ENCODE results near the gene APBB3. TPM values are rescaled to one million over a fixed set of nuclear protein-coding genes. Genes with fewer than 3 reads are reported as not detected.

APBB3 gene
- total RNA-seq, 3 donors from 2014 or later (not counting 1 experiment from before 2014, with no cell fraction given) = 44.0 to 44.9 (median 44.4) TPM

DNA sequence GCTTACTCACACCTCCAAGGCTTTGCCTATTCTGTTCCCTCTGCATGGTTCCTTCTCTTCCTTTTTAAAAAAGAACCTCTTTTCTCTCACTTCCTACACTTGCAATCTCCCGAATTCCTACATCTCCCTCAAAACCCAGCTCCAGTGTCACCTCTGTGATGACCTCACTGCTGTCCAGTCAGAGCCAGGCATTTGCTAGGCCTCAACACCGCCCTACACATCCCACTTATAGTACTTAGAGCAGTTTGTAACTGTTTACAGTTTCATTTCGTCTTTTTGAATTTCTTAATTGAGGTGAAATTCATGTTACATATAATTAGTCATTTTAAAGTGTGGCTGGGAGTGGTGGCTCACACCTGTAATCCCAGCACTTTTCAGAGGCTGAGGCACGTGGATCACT is 37.7 kb upstream of the APBB3 start:
- no peak overlapping the region for H3K4me3 ChIP-seq (ENCODE audit: low read length)
- ATAC-seq (no peak), DNase-seq (no peak)
- no peaks in the 10 kb centered on the region for H3K36me3 Mint-ChIP-seq
- H3K4me1 Mint-ChIP-seq = no peaks in the 10 kb centered on the region
- H3K27me3 ChIP-seq (ENCODE audit: control insufficient read depth, insufficient read depth, low read length) = no peaks in the 10 kb centered on the region
- no peaks in the 10 kb centered on the region for H3K36me3 ChIP-seq (ENCODE audit: control insufficient read depth, insufficient read depth, low read length)
- no peaks in the 10 kb centered on the region for H3K9me3 Mint-ChIP-seq
- no peak for TF ChIP-seq CTCF (IDR thresholded peaks at IDR 0.05)
- 87% methylated on average over 2 of the region's 4 CpGs for WGBS (ENCODE audit: insufficient coverage)
- no peak overlapping the region for H3K27ac Mint-ChIP-seq
- intact Hi-C loops (cut with micrococcal nuclease) = no loop called here
- H3K4me1 ChIP-seq (ENCODE audit: control insufficient read depth, insufficient read depth, low read length) = no peaks in the 10 kb centered on the region
- H3K4me3 Mint-ChIP-seq = no peak overlapping the region
- H3K27ac ChIP-seq (ENCODE audit: low read length) = no peak overlapping the region
- peaks cover 0 to 2% of the 10 kb centered on the region in 2 donors for H3K27me3 Mint-ChIP-seq (ENCODE audit: low read depth in 2 of 2)
- no peaks in the 10 kb centered on the region for H3K9me3 ChIP-seq (ENCODE audit: control insufficient read depth, insufficient read depth, low read length)

- no peak for TF ChIP-seq CTCF (IDR thresholded peaks at IDR 0.05)
- H3K9me3 ChIP-seq (ENCODE audit: control insufficient read depth, insufficient read depth, low read length) = no peaks in the 10 kb centered on the region
- DNase-seq (no peak), ATAC-seq (no peak)
- no peaks in the 10 kb centered on the region for H3K27me3 ChIP-seq (ENCODE audit: control insufficient read depth, insufficient read depth, low read length)
- H3K27ac ChIP-seq (ENCODE audit: low read length) = no peak overlapping the region
- Mint-ChIP-seq H3K36me3 (no peaks in the 10 kb centered on the region), H3K4me1 (no peaks in the 10 kb centered on the region), H3K27me3 (ENCODE audit: low read depth in 2 of 2) (peaks cover 0 to 2% of the 10 kb centered on the region in 2 donors), H3K27ac (no peak overlapping the region), H3K9me3 (no peaks in the 10 kb centered on the region), H3K4me3 (no peak overlapping the region)
- H3K36me3 ChIP-seq (ENCODE audit: control insufficient read depth, insufficient read depth, low read length) = no peaks in the 10 kb centered on the region
- no peaks in the 10 kb centered on the region for H3K4me1 ChIP-seq (ENCODE audit: control insufficient read depth, insufficient read depth, low read length)
- H3K4me3 ChIP-seq (ENCODE audit: low read length) = no peak overlapping the region
- intact Hi-C loops (cut with micrococcal nuclease) = no loop called here
Measured at GRCh38 chr5:140600096-140600495, 35.7 kb upstream of the APBB3 start.

DNA sequence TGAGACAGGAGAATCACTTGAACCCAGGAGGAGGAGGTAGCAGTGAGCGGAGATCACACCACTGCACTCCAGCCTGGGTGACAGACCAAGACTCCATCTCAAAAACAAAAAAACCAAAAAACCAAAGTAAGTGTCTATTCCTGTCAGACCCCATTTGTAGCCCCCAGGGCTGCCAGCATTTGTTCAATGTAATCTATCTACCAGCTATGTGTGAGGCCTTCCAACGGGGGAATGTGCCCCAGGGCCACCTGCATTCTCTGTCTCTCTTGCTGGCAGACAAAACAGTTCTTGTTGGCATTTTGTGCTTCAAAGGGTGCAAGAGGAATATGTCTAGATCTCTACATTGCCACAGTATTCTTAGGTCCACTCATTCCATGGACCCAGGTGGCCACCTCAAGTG is 34.4 kb upstream of the APBB3 start:
- WGBS (ENCODE audit: insufficient coverage) = 71% methylated on average over 2 of the region's 2 CpGs
- no peak overlapping the region for H3K27ac ChIP-seq (ENCODE audit: low read length)
- no peaks in the 10 kb centered on the region for H3K36me3 Mint-ChIP-seq
- ATAC-seq (no peak), DNase-seq (no peak)
- H3K27me3 Mint-ChIP-seq (ENCODE audit: low read depth in 2 of 2) = peaks cover 0 to 2% of the 10 kb centered on the region in 2 donors
- H3K9me3 ChIP-seq (ENCODE audit: control insufficient read depth, insufficient read depth, low read length) = no peaks in the 10 kb centered on the region
- H3K27me3 ChIP-seq (ENCODE audit: control insufficient read depth, insufficient read depth, low read length) = no peaks in the 10 kb centered on the region
- H3K36me3 ChIP-seq (ENCODE audit: control insufficient read depth, insufficient read depth, low read length) = no peaks in the 10 kb centered on the region
- no peak overlapping the region for H3K4me3 Mint-ChIP-seq
- peaks cover 7% of the 10 kb centered on the region for H3K4me1 ChIP-seq (ENCODE audit: control insufficient read depth, insufficient read depth, low read length)
- no peak overlapping the region for H3K27ac Mint-ChIP-seq
- H3K4me1 Mint-ChIP-seq = no peaks in the 10 kb centered on the region
- H3K9me3 Mint-ChIP-seq = no peaks in the 10 kb centered on the region
- intact Hi-C loops (cut with micrococcal nuclease) = no loop called here
- no peak overlapping the region for H3K4me3 ChIP-seq (ENCODE audit: low read length)
- no peak for TF ChIP-seq CTCF (IDR thresholded peaks at IDR 0.05)

GRCh38 chr5:140596321-140596741 is 31.9 kb upstream of the APBB3 start:
- no peaks in the 10 kb centered on the region for H3K9me3 ChIP-seq (ENCODE audit: control insufficient read depth, insufficient read depth, low read length)
- H3K4me3 ChIP-seq (ENCODE audit: low read length) = no peak overlapping the region
- H3K27me3 ChIP-seq (ENCODE audit: control insufficient read depth, insufficient read depth, low read length) = no peaks in the 10 kb centered on the region
- Mint-ChIP-seq H3K27ac (no peak overlapping the region), H3K4me1 (no peaks in the 10 kb centered on the region), H3K27me3 (ENCODE audit: low read depth in 2 of 2) (peaks cover 0 to 2% of the 10 kb centered on the region in 2 donors), H3K4me3 (no peak overlapping the region), H3K36me3 (no peaks in the 10 kb centered on the region), H3K9me3 (no peaks in the 10 kb centered on the region)
- TF ChIP-seq CTCF (IDR thresholded peaks at IDR 0.05) = no peak
- H3K36me3 ChIP-seq (ENCODE audit: control insufficient read depth, insufficient read depth, low read length) = no peaks in the 10 kb centered on the region
- no peak overlapping the region for H3K27ac ChIP-seq (ENCODE audit: low read length)
- peaks cover 7% of the 10 kb centered on the region for H3K4me1 ChIP-seq (ENCODE audit: control insufficient read depth, insufficient read depth, low read length)
- WGBS (ENCODE audit: insufficient coverage) = 95% methylated on average over 1 of the region's 1 CpG
- no peak for ATAC-seq
- intact Hi-C loops (cut with micrococcal nuclease) = no loop called here
- DNase-seq = no peak
